ENCODE data around the gene SLC25A1. TPM values are rescaled to one million over a fixed set of nuclear protein-coding genes. Genes with fewer than 3 reads are reported as not detected.

The SLC25A1 gene
- total and polyA plus RNA-seq, 2 of the 4 experiments (the other 2 are of a cell fraction) = 41.0 to 56.5 TPM

DNA sequence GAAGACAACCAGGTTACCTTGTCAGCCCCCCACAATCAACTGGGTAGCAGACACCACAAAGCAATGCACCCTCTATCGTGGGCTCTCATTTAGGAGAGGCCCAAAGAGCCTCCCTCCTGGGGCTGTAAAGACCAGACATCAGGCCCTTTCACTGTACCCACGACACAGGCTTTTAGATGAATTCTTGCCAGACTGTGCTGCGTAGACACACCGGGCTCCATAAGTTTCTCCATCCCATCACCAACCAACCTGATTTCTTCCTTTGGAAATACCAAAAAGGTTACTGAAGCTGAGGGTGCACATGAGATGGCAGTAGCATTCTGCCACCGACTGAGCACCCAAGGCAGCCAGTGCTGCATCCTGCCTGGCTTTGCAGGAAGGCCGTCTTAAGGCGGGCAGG, 46.4 kb upstream of the SLC25A1 start:
- ChIA-PET POLR2A (ENCODE audit: unreplicated experiment) (no interaction called here), CTCF (no interaction called here)
- Histone ChIP-seq H3K9ac (ENCODE audit: low read depth, low read length) (no peak overlapping the region), H3K4me3 (ENCODE audit: insufficient read depth, low read depth, low read length) (no peak overlapping the region), H2BK5ac (ENCODE audit: low read depth, low read length, poor library complexity, severe bottlenecking) (no peak overlapping the region), H3K4me2 (ENCODE audit: low read depth, low read length) (no peak overlapping the region), H3K23ac (ENCODE audit: low read depth, low read length) (no peak overlapping the region), H3K14ac (replicated peaks; ENCODE audit: low read depth, low read length) (no peak overlapping the region), H4K8ac (ENCODE audit: low read depth in 2 of 2, low read length in 2 of 2) (no peak overlapping the region), H2AFZ (replicated peaks; ENCODE audit: low read length, poor library complexity) (no peak overlapping the region), H3K36me3 (ENCODE audit: control insufficient read depth, insufficient read depth, low read length) (peaks cover 35% of the 10 kb centered on the region), H3K56ac (ENCODE audit: extremely low read depth, insufficient read depth, low read length) (no peak overlapping the region), H4K91ac (ENCODE audit: insufficient read depth, low read depth, low read length) (no peak overlapping the region), H2BK20ac (ENCODE audit: low read depth, low read length) (no peak overlapping the region), H3K4ac (ENCODE audit: low read depth, low read length) (no peak overlapping the region), H3K79me1 (ENCODE audit: low read depth in 1 of 2, low read length in 2 of 2) (no peaks in the 10 kb centered on the region), H2AK9ac (replicated peaks; ENCODE audit: low read depth, low read length, poor library complexity) (no peak overlapping the region), H4K5ac (ENCODE audit: low read depth, low read length) (no peak overlapping the region), H3K4me1 (ENCODE audit: control insufficient read depth, insufficient read depth, low read length) (no peaks in the 10 kb centered on the region), H2BK15ac (ENCODE audit: low read depth, low read length) (no peak overlapping the region), H2AK5ac (ENCODE audit: low read depth, low read length) (no peak overlapping the region), H3K27ac (ENCODE audit: insufficient read depth, low read length) (no peak overlapping the region), H2BK120ac (ENCODE audit: low read depth, low read length) (no peak overlapping the region), H3K9me3 (ENCODE audit: control insufficient read depth, insufficient read depth, low read length) (no peaks in the 10 kb centered on the region), H3K27me3 (ENCODE audit: control insufficient read depth, insufficient read depth, low read length) (no peaks in the 10 kb centered on the region), H4K20me1 (ENCODE audit: insufficient read depth, low read length) (no peaks in the 10 kb centered on the region), H3K18ac (ENCODE audit: low read depth, low read length) (no peak overlapping the region), H3K9me1 (ENCODE audit: insufficient read depth, low read length) (peaks cover 7% of the 10 kb centered on the region; the same call in 1 of the 2 replicates)
- intact Hi-C loops (cut with micrococcal nuclease) = no loop called here
- in situ Hi-C loops (cut with MboI; ENCODE audit: low sequenced_read_pairs) = no loop called here
- dilution Hi-C loops (cut with HindIII; ENCODE audit: low sequenced_read_pairs, unreplicated experiment) = no loop called here
- DNase-seq (no peak), ATAC-seq (ENCODE audit: low read depth) (no peak)
- TF ChIP-seq, protein P1, sequence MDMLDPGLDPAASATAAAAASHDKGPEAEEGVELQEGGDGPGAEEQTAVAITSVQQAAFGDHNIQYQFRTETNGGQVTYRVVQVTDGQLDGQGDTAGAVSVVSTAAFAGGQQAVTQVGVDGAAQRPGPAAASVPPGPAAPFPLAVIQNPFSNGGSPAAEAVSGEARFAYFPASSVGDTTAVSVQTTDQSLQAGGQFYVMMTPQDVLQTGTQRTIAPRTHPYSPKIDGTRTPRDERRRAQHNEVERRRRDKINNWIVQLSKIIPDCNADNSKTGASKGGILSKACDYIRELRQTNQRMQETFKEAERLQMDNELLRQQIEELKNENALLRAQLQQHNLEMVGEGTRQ (IDR thresholded peaks at IDR 0.05; ENCODE audit: low read depth, low read length) = no peak
- no peak for TF ChIP-seq BHLHE40 (IDR thresholded peaks at IDR 0.05; ENCODE audit: low read depth, low read length)
- TF ChIP-seq RFX5 (IDR thresholded peaks at IDR 0.05; ENCODE audit: low read depth, low read length) = no peak
- no peak for TF ChIP-seq SMC3 (IDR thresholded peaks at IDR 0.05; ENCODE audit: low read depth, low read length)
- TF ChIP-seq CHD1 (IDR thresholded peaks at IDR 0.05; ENCODE audit: low read depth, low read length) = no peak
- TF ChIP-seq RAD21 (IDR thresholded peaks at IDR 0.05; ENCODE audit: low read length) = no peak
- TF ChIP-seq MAZ (IDR thresholded peaks at IDR 0.05; ENCODE audit: borderline replicate concordance, low read depth, low read length) = no peak
- no peak for TF ChIP-seq MXI1 (IDR thresholded peaks at IDR 0.05; ENCODE audit: borderline replicate concordance, low read depth, low read length)
- TF ChIP-seq, protein P2, sequence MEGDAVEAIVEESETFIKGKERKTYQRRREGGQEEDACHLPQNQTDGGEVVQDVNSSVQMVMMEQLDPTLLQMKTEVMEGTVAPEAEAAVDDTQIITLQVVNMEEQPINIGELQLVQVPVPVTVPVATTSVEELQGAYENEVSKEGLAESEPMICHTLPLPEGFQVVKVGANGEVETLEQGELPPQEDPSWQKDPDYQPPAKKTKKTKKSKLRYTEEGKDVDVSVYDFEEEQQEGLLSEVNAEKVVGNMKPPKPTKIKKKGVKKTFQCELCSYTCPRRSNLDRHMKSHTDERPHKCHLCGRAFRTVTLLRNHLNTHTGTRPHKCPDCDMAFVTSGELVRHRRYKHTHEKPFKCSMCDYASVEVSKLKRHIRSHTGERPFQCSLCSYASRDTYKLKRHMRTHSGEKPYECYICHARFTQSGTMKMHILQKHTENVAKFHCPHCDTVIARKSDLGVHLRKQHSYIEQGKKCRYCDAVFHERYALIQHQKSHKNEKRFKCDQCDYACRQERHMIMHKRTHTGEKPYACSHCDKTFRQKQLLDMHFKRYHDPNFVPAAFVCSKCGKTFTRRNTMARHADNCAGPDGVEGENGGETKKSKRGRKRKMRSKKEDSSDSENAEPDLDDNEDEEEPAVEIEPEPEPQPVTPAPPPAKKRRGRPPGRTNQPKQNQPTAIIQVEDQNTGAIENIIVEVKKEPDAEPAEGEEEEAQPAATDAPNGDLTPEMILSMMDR (conservative IDR thresholded peaks at IDR 0.05; ENCODE audit: low read depth, low read length) = no peak
- no peak for TF ChIP-seq CEBPB (IDR thresholded peaks at IDR 0.05; ENCODE audit: low read depth, low read length)
- no peak for TF ChIP-seq NFE2L2 (IDR thresholded peaks at IDR 0.05; ENCODE audit: low read depth, low read length)
- TF ChIP-seq POLR2A (IDR thresholded peaks at IDR 0.05; ENCODE audit: low read depth, low read length) = no peak
- TF ChIP-seq, protein P3, sequence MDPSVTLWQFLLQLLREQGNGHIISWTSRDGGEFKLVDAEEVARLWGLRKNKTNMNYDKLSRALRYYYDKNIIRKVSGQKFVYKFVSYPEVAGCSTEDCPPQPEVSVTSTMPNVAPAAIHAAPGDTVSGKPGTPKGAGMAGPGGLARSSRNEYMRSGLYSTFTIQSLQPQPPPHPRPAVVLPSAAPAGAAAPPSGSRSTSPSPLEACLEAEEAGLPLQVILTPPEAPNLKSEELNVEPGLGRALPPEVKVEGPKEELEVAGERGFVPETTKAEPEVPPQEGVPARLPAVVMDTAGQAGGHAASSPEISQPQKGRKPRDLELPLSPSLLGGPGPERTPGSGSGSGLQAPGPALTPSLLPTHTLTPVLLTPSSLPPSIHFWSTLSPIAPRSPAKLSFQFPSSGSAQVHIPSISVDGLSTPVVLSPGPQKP (IDR thresholded peaks at IDR 0.05; ENCODE audit: borderline replicate concordance, low read depth, low read length) = no peak
- no peak for TF ChIP-seq MAFK (IDR thresholded peaks at IDR 0.05; ENCODE audit: low read depth, low read length)
- WGBS, 2 experiments (ENCODE audit: extremely low coverage in 2 of 2, insufficient read length in 1 of 2) = 88% methylated on average over 4 of the region's 7 CpGs; no CpG with 5 or more reads in 1 of the 2 experiments
- BruUV-seq (replicated peaks) = no TSS peak
